NCI-H82 (cell line): ENCODE data around the gene OR1C1.
"Not testable (repeated sequence)": the region's sequence is repeated elsewhere in the genome, so short reads cannot be mapped to it uniquely, and the experiment has no call there.

ENCODE experiments used
- DNase-seq: peaks from one replicate; lab custom pipeline; 2025; lab: John Stamatoyannopoulos, UW

OR1C1 gene

GRCh38 chr1:247760456-247760855, at the start of gene OR1C1:
Gene OR1C1 (minus strand): TSS chr1:247760556. CDS start chr1:247758406, 2,150 bp downstream.
- DNase-seq: no peak

- DNase-seq: no peak
Observed at GRCh38 chr1:247797518-247797917, 37.2 kb upstream of the OR1C1 start.

- no peak for DNase-seq
Observed at GRCh38 chr1:247769603-247770002, 9.2 kb upstream of the OR1C1 start.

- DNase-seq: not testable (repeated sequence)
Observed at GRCh38 chr1:247754311-247754710, 6.0 kb downstream of the OR1C1 start.

- DNase-seq: no peak
Observed at GRCh38 chr1:247749870-247750269, 10.5 kb downstream of the OR1C1 start.

GRCh38 chr1:247748041-247748440, 12.3 kb downstream of the OR1C1 start, which contains the start of gene OR14A2:
Gene OR14A2 (minus strand): TSS chr1:247748141.
- DNase-seq: no peak

GRCh38 chr1:247747616-247748015, 12.7 kb downstream of the OR1C1 start:
- no peak for DNase-seq

GRCh38 chr1:247746391-247746935, 13.9 kb downstream of the OR1C1 start:
- DNase-seq: no peak

GRCh38 chr1:247742215-247742760, 18.1 kb downstream of the OR1C1 start:
- not testable (repeated sequence) for DNase-seq

- DNase-seq: no peak
Observed at GRCh38 chr1:247741756-247742155, 18.6 kb downstream of the OR1C1 start.

- DNase-seq: no peak
Observed at GRCh38 chr1:247740721-247741120, 19.6 kb downstream of the OR1C1 start.

- no peak for DNase-seq
Observed at GRCh38 chr1:247738315-247738714, 22.0 kb downstream of the OR1C1 start, which contains the start of gene OR14K1. Gene OR14K1 (plus strand): TSS chr1:247738615. CDS start chr1:247738615, 0 bp downstream.

- no peak for DNase-seq
Observed at GRCh38 chr1:247721222-247721621, 39.1 kb downstream of the OR1C1 start.

GRCh38 chr1:247716546-247716945, 43.8 kb downstream of the OR1C1 start, which contains the start of gene OR6F1:
Gene OR6F1 (minus strand): TSS chr1:247716646. CDS start chr1:247712755, 3,891 bp downstream.
- DNase-seq: no peak

- no peak for DNase-seq
Observed at GRCh38 chr1:247713753-247714152, 46.6 kb downstream of the OR1C1 start.

GRCh38 chr1:247710681-247711080, 49.7 kb downstream of the OR1C1 start:
- not testable (repeated sequence) for DNase-seq
